HepG2 (cell line): ENCODE results near the gene OFD1. TPM values are rescaled to one million over a fixed set of nuclear protein-coding genes. Genes with fewer than 3 reads are reported as not detected.

ENCODE experiments used
- CREBL2 ChIP-seq: sonication (generic); formaldehyde crosslinking; IDR thresholded peaks from 2 replicates; pipeline ENCODE4 v1.8.1; 2023; ENCODE audit warnings: missing genetic modification reagents, mild to moderate bottlenecking, borderline replicate concordance
- GRHL1 ChIP-seq: sonication (generic); formaldehyde crosslinking; conservative IDR thresholded peaks from 2 replicates; pipeline ENCODE4 v1.8.0; 2022; ENCODE audit warnings: missing genetic modification reagents
- KDM5B ChIP-seq: sonication (generic); formaldehyde crosslinking; IDR thresholded peaks from 2 replicates; pipeline ENCODE4 v1.4.0; 2020; ENCODE audit warnings: missing genetic modification reagents, mild to moderate bottlenecking, borderline replicate concordance
- MXI1 ChIP-seq: IDR thresholded peaks from 3 replicates; pipeline ENCODE4 v1.6.1; 2012; ENCODE audit warnings: low read depth, low read length, inconsistent platforms, borderline replicate concordance
- NRL ChIP-seq: sonication (generic); formaldehyde crosslinking; IDR thresholded peaks from 2 replicates; pipeline ENCODE4 v1.5.0; 2020; ENCODE audit warnings: missing genetic modification reagents, mild to moderate bottlenecking, moderate library complexity, borderline replicate concordance
- RARG ChIP-seq: sonication (generic); formaldehyde crosslinking; IDR thresholded peaks from 2 replicates; pipeline ENCODE4 v1.4.0; 2020; ENCODE audit warnings: low read depth, mild to moderate bottlenecking, missing genetic modification reagents
- RFX1 ChIP-seq: fragments of 450-650 bp; IDR thresholded peaks from 2 replicates; pipeline ENCODE4 v1.6.1; 2017
- RFX5 ChIP-seq: IDR thresholded peaks from 2 replicates; pipeline ENCODE4 v1.6.1; 2011; ENCODE audit warnings: low read depth, low read length, improper control_type of control experiment
- TRIM24 ChIP-seq: sonication (generic); formaldehyde crosslinking; IDR thresholded peaks from 2 replicates; pipeline ENCODE4 v1.8.0; 2022; ENCODE audit warnings: mild to moderate bottlenecking, missing genetic modification reagents
- ZFP36L1 ChIP-seq: sonication (generic); formaldehyde crosslinking; IDR thresholded peaks from 2 replicates; pipeline ENCODE4 v1.8.0; 2022; ENCODE audit warnings: mild to moderate bottlenecking, missing genetic modification reagents, moderate library complexity
- ZFP91 ChIP-seq: sonication (generic); formaldehyde crosslinking; IDR thresholded peaks from 2 replicates; pipeline ENCODE4 v1.9.0; 2022; ENCODE audit warnings: missing genetic modification reagents, mild to moderate bottlenecking, borderline replicate concordance
- ZNF274 ChIP-seq: sonication (generic); formaldehyde crosslinking; IDR thresholded peaks from 2 replicates; pipeline ENCODE4 v1.5.1; 2020; ENCODE audit warnings: mild to moderate bottlenecking, missing genetic modification reagents
- ZNF275 ChIP-seq: sonication (generic); formaldehyde crosslinking; IDR thresholded peaks from 2 replicates; pipeline ENCODE4 v1.8.0; 2022; ENCODE audit warnings: missing genetic modification reagents, mild to moderate bottlenecking, inconsistent platforms, borderline replicate concordance
- ZNF546 ChIP-seq: sonication (generic); formaldehyde crosslinking; conservative IDR thresholded peaks from 2 replicates; pipeline ENCODE4 v1.8.1; 2023; ENCODE audit warnings: mild to moderate bottlenecking, missing genetic modification reagents
- ZNF747 ChIP-seq: sonication (generic); formaldehyde crosslinking; IDR thresholded peaks from 2 replicates; pipeline ENCODE4 v1.8.1; 2023; ENCODE audit warnings: missing genetic modification reagents, mild to moderate bottlenecking, borderline replicate concordance
- ZNF841 ChIP-seq: sonication (generic); formaldehyde crosslinking; IDR thresholded peaks from 2 replicates; pipeline ENCODE4 v1.8.1; 2023; ENCODE audit warnings: missing genetic modification reagents, borderline replicate concordance
- polyA plus RNA-seq, 8 experiments: library from polyadenylated mRNA; depleted of rRNA in 3 of 8; stranded (reverse) in 7 of 8; unstranded in 1 of 8; fragments of >200 nt; fragmentation: Illumina TruSeq in 4 of 8; extraction: Trizol in 4 of 8; gene quantifications; 2 replicates each; pipeline versions ENCODE4 v1.2.1 to v1.2.3, GENCODE V29; 2011 to 2016; ENCODE audit warnings: low read depth in 4 of 8, missing spikeins in 1 of 8, mixed read lengths in 1 of 8; ENCODE audit not compliant: insufficient read depth in 1 of 8
- total RNA-seq, 5 experiments: library from RNA; depleted of rRNA; stranded (reverse); fragments of >200 nt; fragmentation: Illumina TruSeq; extraction: Trizol; gene quantifications; 2 replicates each; pipeline ENCODE4 v1.2.3, GENCODE V29; 2016; ENCODE audit warnings: low read depth in 1 of 5

Gene OFD1
- total and polyA plus RNA-seq, 2 of the 13 experiments (the other 11 are each of a cell fraction or from before 2014, with no cell fraction given) = 14.9 to 16.4 TPM

GRCh38 chrX:13688958-13689740, 45.4 kb upstream of the OFD1 start, which contains the start of gene RAB9A (continued):
- TF ChIP-seq ZNF274 (CRISPR knock-in tag) = no peak
- no peak for TF ChIP-seq TRIM24 (CRISPR knock-in tag)
- no peak for TF ChIP-seq ZNF747 (CRISPR knock-in tag)
- TF ChIP-seq ZNF275 (CRISPR knock-in tag) = no peak
- TF ChIP-seq ZFP91 (CRISPR knock-in tag) = peak; percentile 55; the same call in 1 of the 2 replicates
- no peak for TF ChIP-seq RFX5
- no peak for TF ChIP-seq ZFP36L1 (CRISPR knock-in tag)
- TF ChIP-seq CREBL2 (CRISPR knock-in tag) = 0 out of 2 replicates have a peak, but pooled peaks have one; percentile 44
- TF ChIP-seq NRL (CRISPR knock-in tag) = no peak
- no peak for TF ChIP-seq ZNF546
- TF ChIP-seq GRHL1 = no peak
- peak; percentile 15; the same call in 1 of the 3 replicates for TF ChIP-seq MXI1
- no peak for TF ChIP-seq ZNF841 (CRISPR knock-in tag)
- TF ChIP-seq RFX1 = no peak
- TF ChIP-seq RARG = no peak
- TF ChIP-seq KDM5B (CRISPR knock-in tag) = peak; percentile 32; the same call in 1 of the 2 replicates
- TF ChIP-seq, all 625 proteins: peak for 63
